ENCODE measurements around the gene HIF3A.
A peak's percentile ranks its signal among the peaks of the same experiment; 100 is the strongest.

HIF3A gene

GRCh38 chr19:46294494-46294893 lies 2.3 kb upstream of the HIF3A start:
- H3K36me3 ChIP-seq = no peaks in the 10 kb centered on the region
- no peak for DNase-seq
- H3K9me3 ChIP-seq = peaks cover 15% of the 10 kb centered on the region
- H3K4me1 ChIP-seq = peaks cover 13% of the 10 kb centered on the region
- no peak overlapping the region for H3K4me3 ChIP-seq (ENCODE audit: low read depth, low read length)
- no peak for TF ChIP-seq CTCF (IDR thresholded peaks at IDR 0.05; ENCODE audit: low read depth, low read length)
- no peaks in the 10 kb centered on the region; the same call in 1 of the 2 replicates for H3K27me3 ChIP-seq

GRCh38 chr19:46295401-46296201 lies 1.2 kb upstream of the HIF3A start:
- peaks cover 3% of the 10 kb centered on the region; the same call in 1 of the 2 replicates for H3K9me3 ChIP-seq
- H3K4me3 ChIP-seq (ENCODE audit: low read depth, low read length) = no peak overlapping the region
- no peak for DNase-seq
- peaks cover 19% of the 10 kb centered on the region for H3K4me1 ChIP-seq
- TF ChIP-seq CTCF (IDR thresholded peaks at IDR 0.05; ENCODE audit: low read depth, low read length) = no peak
- H3K36me3 ChIP-seq = no peaks in the 10 kb centered on the region
- H3K27me3 ChIP-seq = no peaks in the 10 kb centered on the region; the same call in 1 of the 2 replicates

DNA sequence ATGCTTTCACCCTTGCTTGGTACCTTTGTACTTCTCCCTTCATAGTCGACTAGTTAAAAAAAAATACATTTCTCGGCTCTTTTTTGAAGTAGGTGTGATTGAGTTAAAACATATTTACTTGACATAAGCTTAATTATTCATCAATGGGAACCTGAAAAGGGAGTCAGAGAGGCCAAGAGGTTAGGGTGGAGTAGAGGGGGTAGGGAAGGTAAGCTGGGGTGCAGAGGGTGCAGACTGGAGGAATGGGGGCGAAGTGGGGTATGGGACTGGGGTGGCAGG lies 701 bp upstream of the HIF3A start:
- DNase-seq = no peak
- H3K27me3 ChIP-seq = no peaks in the 10 kb centered on the region; the same call in 1 of the 2 replicates
- peaks cover 22% of the 10 kb centered on the region for H3K4me1 ChIP-seq
- no peak for TF ChIP-seq CTCF (IDR thresholded peaks at IDR 0.05; ENCODE audit: low read depth, low read length)
- H3K4me3 ChIP-seq (ENCODE audit: low read depth, low read length) = no peak overlapping the region
- H3K9me3 ChIP-seq = no peaks in the 10 kb centered on the region
- H3K36me3 ChIP-seq = no peaks in the 10 kb centered on the region

- Histone ChIP-seq H3K9me3 (no peaks in the 10 kb centered on the region), H3K36me3 (no peaks in the 10 kb centered on the region), H3K4me3 (ENCODE audit: low read depth, low read length) (no peak overlapping the region; the same call in 1 of the 2 replicates), H3K4me1 (peaks cover 25% of the 10 kb centered on the region), H3K27me3 (no peaks in the 10 kb centered on the region; the same call in 1 of the 2 replicates)
- no peak for TF ChIP-seq CTCF (IDR thresholded peaks at IDR 0.05; ENCODE audit: low read depth, low read length)
- DNase-seq = peak; percentile 39
Observed at GRCh38 chr19:46297700-46298478, 1.0 kb downstream of the HIF3A start.

GRCh38 chr19:46298479-46299003 lies 1.7 kb downstream of the HIF3A start:
- H3K36me3 ChIP-seq = no peaks in the 10 kb centered on the region
- TF ChIP-seq CTCF (IDR thresholded peaks at IDR 0.05; ENCODE audit: low read depth, low read length) = no peak
- peaks cover 25% of the 10 kb centered on the region for H3K4me1 ChIP-seq
- H3K9me3 ChIP-seq = no peaks in the 10 kb centered on the region
- no peaks in the 10 kb centered on the region; the same call in 1 of the 2 replicates for H3K27me3 ChIP-seq
- DNase-seq = no peak
- no peak overlapping the region for H3K4me3 ChIP-seq (ENCODE audit: low read depth, low read length)

All from BE2C (cell line).